ENCODE measurements around the gene SCN2A. TPM values are rescaled to one million over a fixed set of nuclear protein-coding genes. Genes with fewer than 3 reads are reported as not detected.

The SCN2A gene
- total RNA-seq (2013; cell fraction: nucleolus; rRNA removed) = not detected in 2 replicates
- total RNA-seq (2014; rRNA removed) = not detected in 2 replicates
- not detected in 2 replicates for total RNA-seq (2014; rRNA removed; fragmentation: Illumina TruSeq; extraction: Trizol)
- total RNA-seq (2021) = not detected in 2 replicates
- polyA plus RNA-seq (2011; ENCODE audit: low read depth) = not detected
- polyA plus RNA-seq (2011; rRNA removed) = 0.01 and 0.03 TPM in 2 replicates
- under 0.01 and 0.01 TPM in 2 replicates for polyA plus RNA-seq (2011; cell fraction: cytosol; rRNA removed)
- polyA plus RNA-seq (2011; cell fraction: nucleus; rRNA removed) = 0.06 and 0.07 TPM in 2 replicates
- polyA plus RNA-seq (2012) = not detected in 2 replicates
- polyA plus RNA-seq (2014; fragmentation: Illumina TruSeq; extraction: Trizol) = 0.01 TPM in 1 of 2 replicates, not detected in the other
- polyA plus RNA-seq (2014; fragmentation: Nextera tagmentation; extraction: Ambion mirVana) = not detected
- 0.05 TPM in 1 of 2 replicates, not detected in the other for polyA plus RNA-seq (2014; rRNA removed)
- not detected for polyA plus RNA-seq (2016; fragmentation: Nextera tagmentation; extraction: Ambion mirVana)
- under 0.01 and 0.05 TPM in 2 replicates for polyA minus RNA-seq (2011; rRNA and poly(A)+ RNA removed)
- not detected in 2 replicates for polyA minus RNA-seq (2011; cell fraction: cytosol; rRNA and poly(A)+ RNA removed)
- 0.12 and 0.19 TPM in 2 replicates for polyA minus RNA-seq (2011; cell fraction: nucleus; rRNA and poly(A)+ RNA removed)
- Bru-seq, nascent RNA = percentile 5 among the genes with signal in this experiment
- percentile 0 among the genes with signal in this experiment for BruChase-seq, experiment 1, labeled RNA remaining after a 6-hour chase
- percentile 0 among the genes with signal in this experiment for BruChase-seq, experiment 2, labeled RNA remaining after a 2-hour chase
- long read RNA-seq, experiment 1 = 0 reads
- long read RNA-seq, experiment 2, partial matches to known transcripts = 0 of 2 reads
- long read RNA-seq, experiment 2, other reads (novel, unspliced or antisense) = 2 of 2 reads

DNA sequence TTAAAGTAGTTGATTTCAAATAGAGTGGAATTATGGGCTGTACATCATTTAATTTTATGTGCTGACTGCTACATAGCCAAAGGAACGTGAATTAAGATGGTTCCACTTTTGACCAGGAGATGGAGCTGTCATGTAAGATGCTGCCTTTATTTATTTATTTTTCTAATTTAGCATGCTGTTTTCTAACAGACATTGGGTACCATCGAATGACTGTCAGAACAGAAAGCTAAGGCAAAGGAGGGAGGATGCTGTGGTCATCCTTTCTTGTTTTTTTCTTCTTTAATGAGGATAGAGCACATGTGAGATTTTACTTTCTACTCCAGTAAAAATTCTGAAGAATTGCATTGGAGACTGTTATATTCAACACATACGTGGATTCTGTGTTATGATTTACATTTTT, at the start of gene SCN2A:
Gene SCN2A (plus strand): TSS at position 185 of the 400 bp plus-strand sequence. CDS start 56,410 bp downstream, outside the sequence.
- no peaks in the 10 kb centered on the region for H4K20me1 ChIP-seq (ENCODE audit: control insufficient read depth, insufficient read depth)
- H3K4me1 ChIP-seq (ENCODE audit: control insufficient read depth, insufficient read depth, low read length) = no peaks in the 10 kb centered on the region
- H3K27me3 ChIP-seq (replicated peaks in 1 of 2; ENCODE audit: control insufficient read depth in 2 of 2, insufficient read depth in 2 of 2, low read length in 1 of 2) = no peaks in the 10 kb centered on the region
- no peak within 1 kb of the TSS for H3K4me2 ChIP-seq (ENCODE audit: control insufficient read depth, insufficient read depth)
- no peak within 1 kb of the TSS for H3K9ac ChIP-seq (ENCODE audit: control insufficient read depth, insufficient read depth, low read length)
- intact Hi-C loops (cut with micrococcal nuclease; ENCODE audit: unreplicated experiment) = loop anchor here (2.0 to 5.0 kb wide), 4 partner anchors 54 to 888 kb away; partner anchors contain the start of gene SCN1A
- FAIRE-seq (peak; percentile 66), DNase-seq (ENCODE audit: low read depth, low spot score) (no peak), ATAC-seq (peak; percentile 60; the same call in 2 of the 3 replicates)
- no TSS peak for BruUV-seq (replicated peaks)
- H3K9me3 ChIP-seq (replicated peaks; ENCODE audit: control insufficient read depth, insufficient read depth, low read length) = no peaks in the 10 kb centered on the region
- ChIA-PET SMC1A (ENCODE audit: uncharacterized antibody, unreplicated experiment) (interaction anchor here (0.7 to 3.0 kb wide), 12 partner anchors 10 to 635 kb away, joined by 3 to 17 read pairs (median 4); no protein-coding TSS in a partner anchor), RAD21 (ENCODE audit: unreplicated experiment) (interaction anchor here (0.8 to 2.1 kb wide), 8 partner anchors 14 to 635 kb away, joined by 3 to 15 read pairs (median 3); no protein-coding TSS in a partner anchor), CTCF (interaction anchor here (0.7 to 3.6 kb wide), 34 partner anchors 9 to 945 kb away, joined by 3 to 26 read pairs (median 4); partner anchors contain the start of gene SCN1A), POLR2A (no interaction called here)
- no peak within 1 kb of the TSS for H3K4me3 ChIP-seq
- WGBS (ENCODE audit: insufficient coverage, insufficient replicate concordance, low lambda C conversion rate, missing lambda C conversion rate) = 15% methylated on average over 3 of the region's 3 CpGs
- no peaks in the 10 kb centered on the region for H3K79me2 ChIP-seq (ENCODE audit: control insufficient read depth, insufficient read depth, low read length)
- H2AFZ ChIP-seq (ENCODE audit: control insufficient read depth, low read depth, low read length) = no peak within 1 kb of the TSS
- H3K27ac ChIP-seq (ENCODE audit: control insufficient read depth, insufficient read depth) = no peak within 1 kb of the TSS
- in situ Hi-C loops (cut with MboI) = no loop called here
- H3K36me3 ChIP-seq (ENCODE audit: control insufficient read depth in 2 of 2, insufficient read depth in 2 of 2, low read length in 1 of 2) = no peaks in the 10 kb centered on the region
- TF ChIP-seq PAX8 (IDR thresholded peaks at IDR 0.05) (no peak), NFXL1 (IDR thresholded peaks at IDR 0.05; ENCODE audit: borderline replicate concordance) (no peak), RAD21 (IDR thresholded peaks at IDR 0.05; ENCODE audit: insufficient read depth, low read depth, low read length) (peak; percentile 53; the same call in 1 of the 2 replicates), SMC3 (IDR thresholded peaks at IDR 0.05; ENCODE audit: borderline replicate concordance, low read length) (peak; percentile 41; the same call in 1 of the 2 replicates)
- TF ChIP-seq, protein P1, sequence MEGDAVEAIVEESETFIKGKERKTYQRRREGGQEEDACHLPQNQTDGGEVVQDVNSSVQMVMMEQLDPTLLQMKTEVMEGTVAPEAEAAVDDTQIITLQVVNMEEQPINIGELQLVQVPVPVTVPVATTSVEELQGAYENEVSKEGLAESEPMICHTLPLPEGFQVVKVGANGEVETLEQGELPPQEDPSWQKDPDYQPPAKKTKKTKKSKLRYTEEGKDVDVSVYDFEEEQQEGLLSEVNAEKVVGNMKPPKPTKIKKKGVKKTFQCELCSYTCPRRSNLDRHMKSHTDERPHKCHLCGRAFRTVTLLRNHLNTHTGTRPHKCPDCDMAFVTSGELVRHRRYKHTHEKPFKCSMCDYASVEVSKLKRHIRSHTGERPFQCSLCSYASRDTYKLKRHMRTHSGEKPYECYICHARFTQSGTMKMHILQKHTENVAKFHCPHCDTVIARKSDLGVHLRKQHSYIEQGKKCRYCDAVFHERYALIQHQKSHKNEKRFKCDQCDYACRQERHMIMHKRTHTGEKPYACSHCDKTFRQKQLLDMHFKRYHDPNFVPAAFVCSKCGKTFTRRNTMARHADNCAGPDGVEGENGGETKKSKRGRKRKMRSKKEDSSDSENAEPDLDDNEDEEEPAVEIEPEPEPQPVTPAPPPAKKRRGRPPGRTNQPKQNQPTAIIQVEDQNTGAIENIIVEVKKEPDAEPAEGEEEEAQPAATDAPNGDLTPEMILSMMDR (IDR thresholded peaks at IDR 0.05 in 2 of 3, conservative IDR thresholded peaks at IDR 0.05 in 1 of 3; ENCODE audit: control insufficient read depth in 2 of 3, extremely low read depth in 1 of 3, insufficient read depth in 1 of 3, low read depth in 3 of 3, low read length in 3 of 3) = peak; percentile 42 to 54 (median 45); a peak in 4 of 6 replicates
